ENCODE results near the gene FAM13A.

DNA sequence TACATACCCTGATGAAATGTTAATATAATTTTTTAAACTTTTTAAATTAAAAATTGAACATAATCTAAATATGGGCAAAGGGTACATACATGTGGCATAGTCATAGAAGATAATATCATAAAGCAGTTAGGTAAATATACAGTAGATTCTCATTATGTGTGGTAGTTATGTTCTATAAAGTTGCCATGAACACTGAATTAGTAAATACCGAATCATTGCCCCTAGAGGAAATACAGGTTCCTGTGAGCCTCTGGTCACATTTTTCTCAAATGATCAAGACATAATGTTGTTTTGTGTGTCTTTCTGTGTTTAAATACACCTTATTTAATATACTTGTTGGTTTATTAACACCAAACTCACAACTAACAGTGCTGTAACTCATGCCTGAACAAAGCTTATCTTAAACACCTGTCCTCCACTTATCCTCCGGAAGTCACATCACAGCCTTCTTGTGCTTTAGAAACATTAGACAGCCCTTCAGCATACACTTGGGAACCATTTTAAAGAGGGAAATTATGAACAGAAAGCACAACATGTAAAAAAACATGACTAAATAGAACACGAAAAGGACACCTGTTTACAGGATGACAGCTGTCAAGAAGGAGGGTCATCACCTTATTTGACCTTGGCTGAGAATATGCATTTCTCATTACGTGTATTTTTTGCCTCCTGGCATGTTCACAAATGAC, 190.0 kb downstream of the FAM13A start:
- TF ChIP-seq, protein P1, sequence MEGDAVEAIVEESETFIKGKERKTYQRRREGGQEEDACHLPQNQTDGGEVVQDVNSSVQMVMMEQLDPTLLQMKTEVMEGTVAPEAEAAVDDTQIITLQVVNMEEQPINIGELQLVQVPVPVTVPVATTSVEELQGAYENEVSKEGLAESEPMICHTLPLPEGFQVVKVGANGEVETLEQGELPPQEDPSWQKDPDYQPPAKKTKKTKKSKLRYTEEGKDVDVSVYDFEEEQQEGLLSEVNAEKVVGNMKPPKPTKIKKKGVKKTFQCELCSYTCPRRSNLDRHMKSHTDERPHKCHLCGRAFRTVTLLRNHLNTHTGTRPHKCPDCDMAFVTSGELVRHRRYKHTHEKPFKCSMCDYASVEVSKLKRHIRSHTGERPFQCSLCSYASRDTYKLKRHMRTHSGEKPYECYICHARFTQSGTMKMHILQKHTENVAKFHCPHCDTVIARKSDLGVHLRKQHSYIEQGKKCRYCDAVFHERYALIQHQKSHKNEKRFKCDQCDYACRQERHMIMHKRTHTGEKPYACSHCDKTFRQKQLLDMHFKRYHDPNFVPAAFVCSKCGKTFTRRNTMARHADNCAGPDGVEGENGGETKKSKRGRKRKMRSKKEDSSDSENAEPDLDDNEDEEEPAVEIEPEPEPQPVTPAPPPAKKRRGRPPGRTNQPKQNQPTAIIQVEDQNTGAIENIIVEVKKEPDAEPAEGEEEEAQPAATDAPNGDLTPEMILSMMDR (IDR thresholded peaks at IDR 0.05), result no peak
- TF ChIP-seq EZH2phosphoT487 (IDR thresholded peaks at IDR 0.05) (no peak), EZH2 (IDR thresholded peaks at IDR 0.05) (no peak)

Measured in neural progenitor cell (in vitro differentiated cells).